ENCODE measurements around the gene TRIM43.
"Not testable (repeated sequence)": the region's sequence is repeated elsewhere in the genome, so short reads cannot be mapped to it uniquely, and the experiment has no call there.

The TRIM43 gene

GRCh38 chr2:95591701-95592100 lies at the start of gene TRIM43:
Gene TRIM43, plus strand, starts transcription at chr2:95592001. Its CDS starts 2,023 bp downstream, at chr2:95594024.
- DNase-seq, result not testable (repeated sequence)

- no peak for DNase-seq
Observed at GRCh38 chr2:95551055-95551568, 40.7 kb upstream of the TRIM43 start.

- no peak for DNase-seq
Observed at GRCh38 chr2:95552911-95553310, 38.9 kb upstream of the TRIM43 start.

GRCh38 chr2:95569170-95569569 lies 22.6 kb upstream of the TRIM43 start:
- no peak for DNase-seq

GRCh38 chr2:95573866-95574265 lies 17.9 kb upstream of the TRIM43 start:
- no peak for DNase-seq

GRCh38 chr2:95574506-95574905 lies 17.3 kb upstream of the TRIM43 start:
- no peak for DNase-seq

- no peak for DNase-seq
Observed at GRCh38 chr2:95575857-95576256, 15.9 kb upstream of the TRIM43 start.

GRCh38 chr2:95578539-95578938 lies 13.3 kb upstream of the TRIM43 start:
- DNase-seq, result no peak

GRCh38 chr2:95583545-95583944 lies 8.3 kb upstream of the TRIM43 start:
- DNase-seq, result not testable (repeated sequence)

- not testable (repeated sequence) for DNase-seq
Observed at GRCh38 chr2:95584321-95584720, 7.5 kb upstream of the TRIM43 start.

- DNase-seq, result not testable (repeated sequence)
Observed at GRCh38 chr2:95589777-95590536, 1.8 kb upstream of the TRIM43 start.

GRCh38 chr2:95592973-95593372 lies 1.2 kb downstream of the TRIM43 start:
- not testable (repeated sequence) for DNase-seq

- DNase-seq, result not testable (repeated sequence)
Observed at GRCh38 chr2:95595012-95595411, 3.2 kb downstream of the TRIM43 start.

- DNase-seq, result not testable (repeated sequence)
Observed at GRCh38 chr2:95601301-95601700, 9.5 kb downstream of the TRIM43 start.

GRCh38 chr2:95602146-95602545 lies 10.3 kb downstream of the TRIM43 start:
- not testable (repeated sequence) for DNase-seq

GRCh38 chr2:95608356-95608755 lies 16.6 kb downstream of the TRIM43 start:
- not testable (repeated sequence) for DNase-seq

GRCh38 chr2:95609764-95610163 lies 18.0 kb downstream of the TRIM43 start:
- DNase-seq, result not testable (repeated sequence)

- DNase-seq, result not testable (repeated sequence)
Observed at GRCh38 chr2:95613048-95613447, 21.2 kb downstream of the TRIM43 start.

GRCh38 chr2:95622728-95623127 lies 30.9 kb downstream of the TRIM43 start:
- DNase-seq, result not testable (repeated sequence)

- not testable (repeated sequence) for DNase-seq
Observed at GRCh38 chr2:95630987-95631386, 39.2 kb downstream of the TRIM43 start.

GRCh38 chr2:95633626-95634259 lies 41.9 kb downstream of the TRIM43 start:
- not testable (repeated sequence) for DNase-seq

GRCh38 chr2:95640515-95641288 lies 48.9 kb downstream of the TRIM43 start:
- not testable (repeated sequence) for DNase-seq

- not testable (repeated sequence) for DNase-seq
Observed at GRCh38 chr2:95641289-95641575, 49.4 kb downstream of the TRIM43 start.
